HEK293T (cell line): ENCODE data around the gene TBX2.

Experiments
- BHLHE40 ChIP-seq: fragments of 450-650 bp; IDR thresholded peaks from 2 replicates; pipeline ENCODE4 v1.6.1; 2016; ENCODE audit warnings: mild to moderate bottlenecking, moderate library complexity, borderline replicate concordance
- CTBP1 ChIP-seq: fragments of 450-650 bp; IDR thresholded peaks from 2 replicates; pipeline ENCODE4 v1.6.1; 2016; ENCODE audit warnings: borderline replicate concordance
- SP1 ChIP-seq: fragments of 450-650 bp; IDR thresholded peaks from 2 replicates; pipeline ENCODE4 v1.6.1; 2017

DNA sequence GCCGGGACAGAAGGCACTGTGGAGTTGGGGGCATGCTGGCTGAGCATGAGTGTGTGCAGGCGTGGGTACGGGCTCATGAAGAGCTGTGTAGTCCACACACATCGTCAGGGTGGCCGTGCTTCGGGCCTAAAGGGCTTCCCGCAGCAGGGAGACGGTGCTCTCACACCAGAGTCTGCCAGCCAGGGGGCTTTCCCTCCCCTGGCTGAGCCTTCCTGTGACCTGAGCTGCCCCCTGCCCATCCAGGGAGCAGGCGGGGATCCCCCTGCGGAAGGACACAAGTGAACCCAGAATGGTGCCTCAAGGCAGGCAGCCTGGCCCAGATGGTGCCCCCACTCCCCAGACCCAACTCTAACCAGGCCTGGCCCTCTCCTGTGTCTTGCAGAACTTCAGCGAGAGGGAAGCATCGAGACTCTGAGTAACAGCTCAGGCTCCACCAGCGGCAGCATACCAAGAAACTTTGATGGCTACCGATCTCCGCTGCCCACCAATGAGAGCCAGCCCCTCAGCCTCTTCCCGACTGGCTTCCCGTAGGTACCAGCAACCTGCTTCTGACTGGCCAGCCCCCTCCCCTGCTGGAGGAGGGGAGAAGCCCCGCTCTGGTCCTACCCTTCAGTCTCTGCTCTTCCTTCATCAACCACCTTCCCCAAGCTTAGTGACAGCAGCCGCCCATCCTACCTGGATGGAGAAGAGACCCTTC lies 7.9 kb upstream of the TBX2 start:
- no peak for TF ChIP-seq CTBP1
- no peak for TF ChIP-seq SP1
- no peak for TF ChIP-seq BHLHE40
